ENCODE measurements around the gene CALY.

Gene CALY

DNA sequence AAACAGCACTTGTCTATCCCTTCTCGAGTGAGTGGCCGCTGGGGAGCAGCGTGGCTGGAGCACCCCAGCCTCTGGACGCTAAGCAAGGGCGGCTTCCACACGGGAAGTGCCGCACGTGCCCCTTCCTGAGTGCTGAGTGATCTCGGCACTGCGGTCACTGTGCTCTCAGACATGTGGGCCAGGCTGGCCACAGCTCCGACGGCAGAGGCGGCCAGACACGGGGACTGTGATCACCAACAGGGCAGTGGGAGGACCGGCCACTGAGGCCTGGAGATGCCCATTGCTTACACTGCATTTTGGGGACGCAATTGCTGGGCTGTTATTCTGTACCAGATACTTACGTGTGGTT is 29.4 kb upstream of the CALY start:
- DNase-seq (ENCODE audit: low spot score), result no peak

DNA sequence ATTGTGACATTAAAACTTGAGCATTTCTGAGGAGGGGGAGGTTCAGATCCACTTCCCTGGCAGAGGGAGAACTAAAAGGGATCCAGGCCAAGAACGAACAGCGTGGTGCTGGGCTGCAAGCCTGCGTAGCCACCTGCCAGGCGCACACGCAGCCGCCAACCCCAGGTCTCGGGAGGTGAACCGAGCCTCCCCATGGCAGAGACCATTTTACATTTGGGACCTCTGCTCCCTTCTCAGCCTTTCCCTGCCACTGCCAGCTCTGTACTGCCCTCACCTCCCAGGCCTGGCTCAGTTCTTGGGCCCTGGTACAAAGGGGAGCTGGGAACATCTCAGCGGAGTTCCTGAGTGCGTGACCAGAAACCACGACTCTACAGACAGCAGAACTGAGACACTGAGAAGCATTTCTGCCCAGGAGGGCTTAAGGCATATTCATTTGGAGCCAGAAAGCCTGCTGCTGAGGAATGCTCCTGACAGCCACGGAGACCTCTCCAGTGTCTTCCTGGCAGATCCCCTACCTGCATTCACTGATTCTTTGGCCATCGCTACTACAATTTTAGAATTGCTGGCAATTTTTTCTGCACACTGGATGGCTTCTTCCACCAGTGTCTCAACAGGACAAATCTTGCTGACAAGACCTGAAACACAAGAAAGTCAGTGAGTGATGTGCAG is 28.9 kb upstream of the CALY start:
- no peak for DNase-seq (ENCODE audit: low spot score)

DNA sequence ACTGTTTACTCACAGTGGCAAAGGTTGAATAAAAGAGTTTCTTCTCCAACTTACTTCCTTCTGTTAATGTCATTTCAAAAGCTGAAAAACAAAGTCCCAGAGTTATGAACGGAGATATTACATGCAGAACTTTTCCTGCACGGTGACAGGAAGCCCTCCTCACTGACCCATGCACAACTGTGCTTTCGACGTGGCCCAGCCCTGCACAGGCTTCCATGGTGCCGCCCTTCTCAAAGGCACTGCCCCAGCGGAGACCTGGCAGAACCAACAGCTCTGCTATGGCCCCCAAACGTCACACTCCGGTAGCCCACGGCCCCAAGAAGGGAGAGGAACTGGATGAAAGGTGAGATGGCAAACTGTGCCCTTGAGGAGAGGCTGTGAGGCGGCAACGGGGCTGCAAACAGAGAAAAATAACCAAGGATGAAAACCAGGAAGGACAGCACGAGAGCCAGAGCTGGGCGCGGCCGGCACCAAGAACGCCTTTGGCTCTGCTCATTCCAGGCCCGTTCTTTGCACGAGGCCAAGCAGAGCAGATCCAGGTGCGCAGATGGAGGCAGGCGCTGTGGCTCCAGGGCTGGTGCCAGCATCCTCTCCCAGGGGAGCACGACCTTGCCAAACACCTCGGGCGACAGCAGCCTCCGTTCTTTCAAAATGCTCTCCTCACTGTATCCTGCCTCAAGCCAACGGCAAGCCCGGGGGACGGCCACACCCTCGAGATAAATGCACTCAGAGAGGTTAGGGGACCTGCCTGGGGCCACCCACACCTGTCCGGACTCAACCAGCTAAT is 28.1 kb upstream of the CALY start:
- no peak for DNase-seq (ENCODE audit: low spot score)

DNA sequence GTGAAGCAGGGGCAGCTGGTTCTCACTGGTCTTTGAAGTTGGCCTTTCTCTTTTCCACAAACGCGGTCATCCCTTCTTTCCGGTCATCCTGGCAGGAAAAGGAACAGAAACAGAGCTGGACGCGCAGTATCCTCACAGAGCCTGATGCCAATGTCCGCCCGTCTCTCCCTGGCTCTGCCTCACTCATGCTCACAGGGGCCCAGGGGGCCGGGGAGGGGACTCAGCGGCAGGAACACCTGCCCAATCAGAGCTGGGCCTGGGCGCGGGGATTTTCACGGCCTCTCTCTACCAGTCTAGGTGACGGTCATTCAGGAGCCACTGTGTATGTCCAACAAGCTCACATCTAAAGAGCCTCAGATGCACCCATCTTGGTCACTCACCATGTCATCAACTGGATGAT is 26.1 kb upstream of the CALY start:
- no peak for DNase-seq (ENCODE audit: low spot score)

DNA sequence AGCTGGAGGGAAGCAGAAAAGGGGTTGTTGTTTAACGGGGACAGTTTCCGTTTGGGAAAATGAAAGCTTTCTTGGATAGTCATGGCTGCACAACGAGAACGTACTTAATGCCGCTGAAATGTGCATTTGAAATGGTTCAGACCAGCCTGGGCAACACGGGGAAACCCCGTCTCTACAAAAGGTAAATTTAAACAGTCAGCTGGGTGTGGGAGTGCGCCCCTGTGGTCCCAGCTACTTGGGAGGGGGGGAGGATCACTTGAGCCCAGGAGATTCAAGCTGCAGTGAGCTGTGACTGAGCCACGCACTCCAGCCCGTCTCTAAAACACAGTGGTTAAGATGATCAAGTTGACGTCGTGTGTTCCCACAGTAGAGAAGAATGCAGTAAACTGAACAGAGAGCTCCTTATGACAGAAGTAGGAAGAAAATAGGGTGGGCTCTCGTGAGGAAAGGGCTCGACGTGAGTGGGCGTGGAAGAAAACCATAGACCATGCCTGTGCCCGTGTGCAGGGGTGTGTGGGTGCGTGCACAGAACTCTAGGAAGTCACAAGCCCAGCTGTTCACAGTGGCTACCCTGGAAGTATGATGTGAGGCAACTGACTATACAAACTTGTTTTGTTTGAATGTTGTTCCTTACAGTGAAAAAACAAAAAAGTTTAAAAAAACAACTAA is 25.2 kb upstream of the CALY start:
- DNase-seq (ENCODE audit: low spot score), result no peak

DNA sequence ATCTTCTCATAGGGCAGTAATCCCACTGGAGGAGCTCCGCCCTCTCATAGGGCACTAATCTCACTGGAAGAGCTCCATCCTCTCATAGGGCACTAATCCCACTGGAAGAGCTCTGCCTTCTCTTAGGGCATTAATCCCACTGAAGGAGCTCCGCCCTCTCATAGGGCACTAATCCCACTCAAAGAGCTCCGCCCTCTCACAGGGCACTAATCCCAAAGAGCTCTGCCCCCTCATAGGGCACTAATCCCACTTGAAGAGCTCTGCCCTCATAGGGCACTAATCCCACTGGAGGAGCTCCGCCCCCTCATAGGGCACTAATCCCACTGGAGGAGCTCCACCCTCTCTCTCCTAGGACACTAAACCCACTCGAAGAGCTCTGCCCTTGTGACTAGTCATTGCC is 24.5 kb upstream of the CALY start:
- DNase-seq (ENCODE audit: low spot score), result no peak

DNA sequence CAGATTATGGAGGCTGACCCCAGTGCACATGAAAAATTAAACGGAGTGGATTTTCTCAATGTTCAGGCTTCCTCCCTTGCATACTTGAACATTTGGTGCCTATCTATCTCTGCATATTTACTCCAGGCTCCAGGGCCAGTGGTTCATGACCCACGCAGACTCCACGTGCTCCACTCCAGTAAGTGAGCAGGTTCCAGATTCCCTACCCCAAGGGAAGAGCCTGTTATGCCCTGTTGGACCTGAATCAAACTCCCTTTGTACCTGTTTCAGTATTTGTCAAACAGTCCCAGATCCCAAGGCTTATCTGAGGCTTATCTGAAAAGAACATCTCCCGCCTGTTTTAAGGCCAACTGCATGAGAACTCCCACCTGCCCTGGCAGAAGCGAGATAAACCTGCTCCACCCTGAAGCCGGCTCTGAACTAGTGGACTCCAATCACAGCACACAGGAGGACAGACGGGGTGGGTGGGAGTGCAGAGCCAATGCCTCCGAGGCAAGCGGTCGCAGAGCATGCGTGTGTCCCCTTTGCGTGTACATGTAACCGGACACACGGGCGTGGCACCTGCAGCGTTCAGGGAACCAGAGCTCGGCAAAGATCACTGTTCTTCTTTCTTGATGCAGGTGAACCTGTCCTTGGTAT is 23.4 kb upstream of the CALY start:
- DNase-seq (ENCODE audit: low spot score), result no peak

DNA sequence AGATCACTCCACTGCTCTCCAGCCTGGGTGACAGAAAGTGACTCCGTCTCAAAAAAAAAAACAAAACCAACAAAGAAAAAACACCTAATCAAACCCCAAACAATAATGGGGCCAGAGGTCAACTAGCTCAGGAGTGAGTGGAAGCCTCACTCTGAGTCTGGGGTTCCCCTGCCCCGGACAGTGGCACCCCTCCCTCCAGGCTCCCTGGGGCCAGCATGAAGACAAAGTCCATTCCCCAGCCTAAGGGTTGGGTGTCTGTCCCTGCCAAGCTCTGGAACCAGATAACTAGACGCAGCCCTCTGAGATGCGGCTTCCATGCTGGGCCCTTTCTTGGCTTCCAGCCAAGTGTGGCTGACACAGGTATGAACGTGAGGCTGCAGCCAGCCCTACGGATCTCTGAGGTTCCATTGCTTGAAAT is 22.9 kb upstream of the CALY start:
- DNase-seq (ENCODE audit: low spot score), result no peak

DNA sequence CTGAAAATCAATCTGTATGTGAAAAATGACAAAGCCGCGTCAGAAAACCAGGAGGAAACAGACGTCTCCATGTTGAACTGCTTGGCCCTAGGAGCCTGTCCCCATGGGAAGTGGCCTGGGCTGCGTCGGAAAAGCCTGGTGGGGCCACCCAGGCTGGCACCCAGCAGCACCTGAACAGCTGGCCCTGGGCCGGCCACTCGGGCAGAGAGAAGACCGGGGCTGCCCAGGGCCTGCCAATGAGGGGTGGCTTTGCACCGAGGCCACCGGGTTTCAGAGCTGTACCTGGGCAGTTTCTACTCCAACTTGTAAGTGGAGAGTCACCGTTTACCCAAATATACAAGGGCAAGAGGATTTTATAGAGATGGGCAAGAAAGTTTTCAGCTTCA is 22.2 kb upstream of the CALY start:
- no peak for DNase-seq (ENCODE audit: low spot score)

DNA sequence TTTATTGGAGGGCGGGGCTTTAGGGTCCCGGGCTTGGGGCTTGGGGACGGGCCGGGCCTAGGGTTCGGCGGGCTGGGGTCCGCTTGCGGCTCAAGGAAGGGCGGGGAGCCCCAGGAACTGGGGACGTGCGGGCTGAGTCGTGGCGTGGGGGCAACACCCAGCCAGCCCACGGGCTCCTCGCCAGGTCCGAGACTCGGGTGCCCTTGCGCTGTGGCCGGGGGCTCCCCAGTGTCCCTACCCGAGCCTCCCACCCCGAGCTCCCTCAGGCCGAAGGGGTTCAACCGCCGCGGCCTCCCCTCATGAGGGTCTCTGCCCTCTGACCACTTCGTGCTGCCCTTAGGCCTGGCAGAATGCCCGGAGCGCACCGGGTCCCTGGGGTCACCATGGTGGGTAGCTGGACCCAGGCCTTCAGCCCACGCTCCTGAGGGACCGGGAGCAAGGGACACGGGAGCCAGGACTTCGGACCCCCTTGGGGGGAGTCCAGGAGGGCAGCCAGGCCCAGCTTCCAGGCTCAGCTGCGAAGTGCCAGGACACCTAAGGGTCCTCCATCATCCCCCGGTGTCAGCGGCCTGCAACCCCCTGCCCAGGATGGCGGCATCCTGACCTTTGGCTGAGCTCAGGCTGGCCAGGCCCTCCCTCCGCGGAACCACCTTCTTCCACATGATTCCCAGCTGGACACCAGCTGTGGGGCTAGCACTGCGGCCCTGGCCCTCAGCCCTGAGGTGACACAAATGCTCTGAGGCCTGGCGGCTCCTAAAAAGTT is 21.6 kb upstream of the CALY start:
- peak; percentile 33 for DNase-seq (ENCODE audit: low spot score)

DNA sequence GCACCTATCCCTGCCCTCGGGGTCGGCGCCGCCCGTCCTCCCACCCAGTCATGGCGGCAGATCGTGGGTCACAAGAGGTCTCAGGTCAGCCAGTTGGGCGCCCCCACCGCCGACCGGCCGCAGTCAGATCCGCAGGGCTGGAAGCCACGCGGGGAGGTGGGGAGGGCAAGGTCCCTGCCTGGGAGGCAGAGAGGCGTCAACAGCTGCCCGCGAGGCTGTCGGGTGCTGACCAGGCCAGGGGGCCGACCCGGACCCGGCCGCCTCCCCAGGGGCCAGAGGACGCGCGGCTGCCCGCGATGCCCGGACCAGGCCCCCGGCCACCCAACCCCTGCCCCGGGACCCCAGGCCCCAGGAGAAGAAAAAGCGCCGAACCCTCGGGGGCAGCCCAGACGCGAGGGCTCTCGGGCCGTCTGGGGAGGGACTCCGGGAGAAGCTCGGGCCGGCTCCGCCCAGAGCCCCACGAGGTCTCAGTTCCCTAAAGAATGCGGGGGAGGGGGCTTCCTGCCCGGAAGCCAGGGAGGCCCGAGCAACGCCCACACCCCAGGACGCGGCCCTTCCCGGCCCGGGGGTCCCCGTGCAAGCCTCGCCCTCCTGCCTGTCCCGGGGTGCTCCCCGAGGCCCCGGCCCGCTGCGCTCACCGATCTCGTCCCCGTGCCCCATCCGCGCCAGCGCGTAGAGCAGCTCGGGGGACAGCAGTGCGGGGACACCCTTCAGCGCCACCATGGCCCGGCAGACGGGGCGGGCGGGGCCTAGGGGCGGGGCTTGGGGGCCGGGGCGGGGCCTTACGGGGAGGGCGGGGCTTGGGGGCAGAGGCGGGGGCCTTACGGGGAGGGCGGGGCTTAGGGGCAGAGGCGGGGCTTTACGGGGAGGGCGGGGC is 20.8 kb upstream of the CALY start, which contains the start of gene FUOM:
FUOM (minus strand) TSS at position 735 of the 877 bp plus-strand sequence; CDS start at position 723, 12 bp downstream.
- peak; percentile 92 for DNase-seq (ENCODE audit: low spot score)

DNA sequence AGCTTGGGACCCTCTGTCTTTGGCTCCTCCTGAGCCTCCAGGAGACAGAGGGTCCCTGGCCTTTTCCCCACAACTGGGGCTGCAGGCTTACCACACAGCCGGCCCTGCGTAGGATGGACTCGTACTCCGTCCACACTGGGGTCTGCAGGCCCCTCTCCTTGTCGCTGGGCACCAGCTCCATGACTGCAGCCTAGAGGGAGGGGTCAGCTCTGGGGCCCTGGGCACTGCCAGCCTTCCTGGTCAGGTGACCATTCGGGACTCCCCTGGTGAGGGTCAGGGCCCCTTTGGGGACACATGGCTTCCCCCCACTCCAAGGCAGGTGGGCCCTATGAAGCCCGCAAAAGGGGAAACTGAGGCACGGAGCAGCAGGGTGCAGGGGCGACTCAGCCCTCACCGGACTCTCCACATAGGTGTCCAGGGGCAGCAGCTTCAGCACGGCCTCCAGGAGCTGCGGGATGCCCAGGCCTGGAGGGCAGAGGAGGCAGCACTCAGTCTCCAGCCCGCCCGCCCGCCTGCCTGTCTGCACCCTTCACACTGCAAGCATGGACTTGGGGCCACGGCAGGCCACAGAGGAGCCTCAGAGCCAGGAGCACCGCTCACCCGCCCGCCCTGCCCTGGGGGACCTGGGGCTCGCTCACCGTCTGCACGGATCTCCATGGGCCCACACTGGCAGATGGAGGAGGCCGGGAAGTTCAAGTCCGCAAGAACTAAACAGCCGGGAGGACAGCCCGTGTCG is 20.0 kb upstream of the CALY start:
- DNase-seq (ENCODE audit: low spot score), result no peak

DNA sequence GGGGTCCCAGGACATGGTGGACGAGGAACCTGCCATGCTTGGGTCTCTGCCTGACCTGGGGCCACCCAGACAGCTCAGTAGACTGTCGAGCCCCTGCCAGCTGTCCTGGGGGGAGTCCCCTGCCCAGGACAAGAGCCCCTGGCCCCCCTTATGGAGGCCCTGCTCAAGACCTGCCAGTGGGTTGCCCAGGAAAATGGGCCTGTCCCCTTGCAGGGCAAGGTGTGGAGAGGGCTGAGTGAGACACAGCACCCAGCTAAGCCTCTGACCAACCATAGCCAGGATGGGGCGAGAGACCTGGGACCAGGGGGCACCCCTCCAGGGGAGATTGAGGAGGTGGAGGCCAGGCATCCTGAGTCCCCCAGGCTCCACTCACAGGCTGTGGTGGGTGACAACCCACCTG is 19.3 kb upstream of the CALY start:
- DNase-seq (ENCODE audit: low spot score), result no peak

DNA sequence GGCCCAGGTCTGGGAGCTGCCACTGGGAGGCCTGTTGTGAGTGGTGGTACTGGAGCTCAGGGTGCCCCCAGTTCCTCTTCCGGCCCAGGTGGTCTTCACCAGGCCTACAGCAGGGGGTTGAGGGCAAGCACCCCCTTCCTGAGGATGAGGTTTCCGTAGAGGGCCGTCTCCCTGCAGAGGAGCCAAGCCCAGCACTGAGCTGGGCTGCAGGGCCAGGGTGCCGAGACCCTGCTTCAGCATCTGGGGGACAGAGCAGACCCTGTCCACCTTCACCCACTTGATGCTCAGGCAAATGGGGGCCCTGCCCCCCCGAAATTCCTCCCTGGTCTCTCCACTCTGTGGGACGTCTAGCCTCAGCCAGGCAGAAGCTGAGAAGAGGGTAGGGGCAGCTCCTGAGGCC is 18.6 kb upstream of the CALY start:
- no peak for DNase-seq (ENCODE audit: low spot score)

DNA sequence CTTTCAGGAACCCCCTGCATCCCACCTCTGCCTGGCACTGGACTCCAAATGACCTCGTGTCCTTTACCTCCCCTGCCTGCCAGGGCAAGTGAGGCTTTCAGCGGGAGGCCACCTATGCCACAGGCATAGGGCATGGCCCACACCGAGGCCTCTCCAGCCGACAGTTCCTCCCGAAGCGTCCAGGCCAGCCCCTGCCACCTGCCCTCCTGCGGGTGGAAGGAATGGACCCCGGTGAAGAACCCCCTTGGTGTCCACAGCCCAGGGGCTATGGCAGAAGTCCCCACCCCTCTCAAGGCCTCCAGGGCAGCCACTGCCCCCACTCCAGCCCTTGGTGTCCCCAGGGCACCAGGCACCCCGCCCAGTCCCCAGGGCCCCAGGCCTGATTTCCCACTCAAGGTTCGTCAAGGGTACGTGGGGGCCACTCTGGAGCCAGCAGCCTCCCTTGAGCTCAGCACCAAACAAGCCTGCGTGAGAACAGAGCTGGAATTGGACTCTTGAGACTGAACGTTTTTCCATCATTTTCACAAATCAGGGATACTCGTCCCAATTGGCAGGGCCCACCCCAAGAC is 18.1 kb upstream of the CALY start:
- no peak for DNase-seq (ENCODE audit: low spot score)

DNA sequence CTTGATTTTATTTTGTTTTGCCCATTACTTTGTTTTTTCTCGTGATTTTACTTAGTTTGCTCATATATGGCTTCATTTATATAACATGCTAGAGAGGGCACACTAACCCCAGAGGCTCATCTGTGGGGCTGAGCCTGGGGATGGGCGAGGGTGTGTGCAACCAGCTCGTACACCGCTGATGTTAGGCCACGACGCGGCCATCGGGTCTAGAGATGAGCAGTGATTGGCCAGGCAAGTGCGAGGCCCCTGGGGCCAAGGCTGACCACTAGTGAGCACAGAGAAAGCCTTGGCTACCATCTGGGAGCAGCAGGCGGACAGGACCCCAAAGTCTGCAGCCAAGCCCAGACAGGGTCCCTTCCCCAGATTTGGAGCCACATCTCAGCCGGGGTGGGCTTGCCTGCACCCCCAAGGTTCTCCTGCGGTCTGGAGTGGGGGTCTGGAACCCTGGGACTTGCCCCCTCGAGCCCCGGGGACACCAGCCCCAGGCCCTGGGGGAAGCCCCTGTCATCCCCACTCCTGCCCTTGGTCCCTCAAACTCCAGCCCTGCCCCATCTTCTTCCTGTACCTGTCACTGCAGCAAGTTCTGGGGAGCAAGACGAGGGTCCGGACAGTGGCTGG is 17.4 kb upstream of the CALY start:
- DNase-seq (ENCODE audit: low spot score), result no peak

DNA sequence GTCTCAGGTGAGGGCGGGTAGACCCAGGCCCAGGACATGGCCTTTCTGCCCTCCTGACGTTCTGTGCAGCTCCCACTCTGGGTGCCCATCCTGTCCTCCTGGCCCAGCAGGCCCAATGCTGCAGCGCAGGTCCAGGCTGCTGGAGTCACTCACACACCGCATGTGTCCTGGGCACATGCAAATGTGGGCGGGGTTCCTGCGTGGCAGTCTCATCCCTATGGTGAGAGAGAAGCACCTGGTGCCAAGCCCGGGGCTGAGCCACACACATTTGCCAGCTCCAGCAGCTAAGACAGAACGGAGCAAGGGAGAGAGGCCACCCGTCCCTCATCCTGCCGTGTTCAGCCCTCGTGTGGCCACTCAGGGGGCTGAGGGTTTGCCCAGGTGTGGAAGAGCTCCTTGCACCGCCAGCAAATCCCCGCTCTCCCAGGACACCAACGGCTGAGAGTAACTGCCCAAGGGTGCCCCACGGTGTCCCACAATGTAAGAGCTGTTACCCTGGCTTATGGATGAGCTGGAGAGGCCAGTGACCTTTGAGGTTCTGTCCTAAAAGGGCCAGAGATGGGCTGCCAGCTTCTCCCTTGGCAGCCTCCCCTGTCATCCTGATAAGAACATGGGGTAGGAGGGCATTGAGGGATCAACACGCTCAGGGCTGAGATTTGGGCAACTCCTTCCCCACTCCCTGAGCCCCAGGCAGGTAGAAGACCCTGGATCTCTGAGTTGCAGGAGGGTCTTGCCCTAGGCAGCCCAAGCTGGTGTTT is 16.7 kb upstream of the CALY start:
- DNase-seq (ENCODE audit: low spot score), result no peak

DNA sequence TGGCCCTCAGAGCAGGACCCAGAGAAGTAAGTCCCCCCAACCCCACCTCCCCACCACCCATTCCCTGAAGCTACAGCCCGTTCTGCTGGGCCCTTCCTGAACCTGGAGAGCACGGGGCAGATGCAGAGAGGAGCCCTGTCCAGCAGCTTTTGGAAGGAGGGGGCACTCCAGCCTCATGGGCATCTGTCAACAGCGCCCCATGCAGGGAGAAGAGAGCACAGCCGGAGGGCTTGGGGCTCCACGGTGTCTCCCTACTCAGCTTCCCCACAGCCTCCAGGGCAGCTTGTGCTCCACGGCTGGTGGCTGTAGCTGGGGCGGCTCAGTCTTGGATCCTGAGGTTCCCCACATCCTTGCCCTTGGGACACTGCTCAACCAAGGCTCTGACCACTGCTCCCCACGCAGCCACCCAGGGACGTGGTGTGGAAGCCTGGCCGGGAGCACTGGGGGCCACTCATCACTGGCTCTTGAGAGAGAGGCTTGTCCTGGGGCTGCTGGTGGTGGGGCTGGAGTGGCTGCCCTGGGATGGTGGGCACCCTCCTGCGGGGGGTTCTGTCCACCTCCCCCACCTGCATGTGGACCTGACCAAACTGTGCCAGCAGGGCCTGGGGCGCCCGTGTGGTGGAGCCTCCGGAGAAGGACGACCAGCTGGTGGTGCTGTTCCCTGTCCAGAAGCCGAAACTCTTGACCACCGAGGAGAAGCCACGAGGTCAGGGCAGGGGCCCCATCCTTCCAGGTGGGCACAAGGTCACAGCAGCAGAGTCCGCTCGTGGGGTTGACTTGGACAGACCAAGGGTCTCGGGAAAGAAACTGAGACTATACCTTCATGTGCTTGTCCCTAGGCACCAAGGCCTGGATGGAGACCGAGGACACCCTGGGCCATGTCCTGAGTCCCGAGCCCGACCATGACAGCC is 15.0 kb upstream of the CALY start:
- no peak for DNase-seq (ENCODE audit: low spot score)

Measured in AG08395 (cell line).